K562 (cell line): ENCODE results near the gene RWDD1. TPM values are rescaled to one million over a fixed set of nuclear protein-coding genes. Genes with fewer than 3 reads are reported as not detected.

Experiments used
- ARID2 ChIP-seq: fragments of 450-650 bp; IDR thresholded peaks from 2 replicates; pipeline ENCODE4 v1.6.1; 2017; ENCODE audit warnings: antibody characterized with exemption, mild to moderate bottlenecking
- ARNT ChIP-seq, 2 experiments: fragments of 450-650 bp; IDR thresholded peaks; 2 replicates each; pipeline ENCODE4 v1.6.1; 2016; ENCODE audit warnings: mild to moderate bottlenecking in 1 of 2
- NFIX ChIP-seq: fragments of 250-450 bp; sonication (Bioruptor Pico); IDR thresholded peaks from 2 replicates; pipeline ENCODE4 v1.4.0; 2020; ENCODE audit warnings: low read depth, mild to moderate bottlenecking, moderate library complexity
- PBX2 ChIP-seq, 2 experiments: IDR thresholded peaks in 1 of 2; conservative IDR thresholded peaks in 1 of 2; 2 replicates each; pipeline ENCODE4 v1.6.1; 2016; ENCODE audit warnings: low read depth in 2 of 2, mild to moderate bottlenecking in 1 of 2, missing compliant biosample characterization in 1 of 2, missing genetic modification characterization in 1 of 2, moderate library complexity in 1 of 2
- RAD21 ChIP-seq, 2 experiments: fragments of 250-450 bp in 1 of 2; fragments of 450-650 bp in 1 of 2; sonication (Bioruptor Pico) in 1 of 2; formaldehyde crosslinking in 1 of 2; IDR thresholded peaks in 1 of 2; conservative IDR thresholded peaks in 1 of 2; 2 replicates each; pipeline versions ENCODE4 v1.4.0 to v1.8.0; 2020 to 2022; ENCODE audit warnings: mild to moderate bottlenecking in 2 of 2, moderate library complexity in 1 of 2
- RCOR1 ChIP-seq, 2 experiments: IDR thresholded peaks; 2 replicates each; pipeline ENCODE4 v1.6.1; 2012; ENCODE audit warnings: low read depth in 2 of 2, low read length in 2 of 2, borderline replicate concordance in 1 of 2, improper control_type of control experiment in 1 of 2
- SMC3 ChIP-seq: conservative IDR thresholded peaks from 2 replicates; pipeline ENCODE4 v1.6.1; 2011; ENCODE audit warnings: low read depth, low read length, improper control_type of control experiment; ENCODE audit not compliant: insufficient read depth
- STAT5B ChIP-seq: fragments of 250-450 bp; sonication (Bioruptor Pico); IDR thresholded peaks from 2 replicates; pipeline ENCODE4 v1.8.0; 2021; ENCODE audit warnings: mild to moderate bottlenecking, inconsistent platforms
- THRA ChIP-seq: fragments of 450-650 bp; IDR thresholded peaks from 2 replicates; pipeline ENCODE4 v1.6.1; 2017; ENCODE audit warnings: mild to moderate bottlenecking, moderate library complexity
- XRCC3 ChIP-seq: fragments of 450-650 bp; IDR thresholded peaks from 2 replicates; pipeline ENCODE4 v1.6.1; 2017; ENCODE audit warnings: mild to moderate bottlenecking, moderate library complexity
- XRCC4 ChIP-seq: IDR thresholded peaks from one replicate; pipeline ENCODE4 v1.6.1; 2011; ENCODE audit not compliant: insufficient read depth, insufficient read length; ENCODE audit errors: extremely low read depth
- ZNF121 ChIP-seq: sonication (generic); formaldehyde crosslinking; conservative IDR thresholded peaks from 2 replicates; pipeline ENCODE4 v1.8.0; 2022; ENCODE audit warnings: missing genetic modification reagents
- ZNF146 ChIP-seq: IDR thresholded peaks from one replicate; pipeline ENCODE4 v1.6.1; 2018; ENCODE audit warnings: missing compliant biosample characterization; ENCODE audit not compliant: unreplicated experiment
- ZNF197 ChIP-seq: fragments of 200-800 bp; sonication (Bioruptor generic); IDR thresholded peaks from 2 replicates; pipeline ENCODE4 v1.6.1; 2016; ENCODE audit warnings: low read depth, missing genetic modification characterization, missing compliant biosample characterization
- ZNF431 ChIP-seq: sonication (generic); formaldehyde crosslinking; IDR thresholded peaks from 2 replicates; pipeline ENCODE4 v1.8.0; 2022; ENCODE audit warnings: mild to moderate bottlenecking, missing genetic modification reagents
- ZNF586 ChIP-seq: fragments of 450-650 bp; formaldehyde crosslinking; conservative IDR thresholded peaks from 2 replicates; pipeline ENCODE4 v1.4.0; 2020; ENCODE audit warnings: mild to moderate bottlenecking, moderate library complexity
- polyA plus RNA-seq, 8 experiments: library from polyadenylated mRNA; depleted of rRNA in 4 of 8; stranded (reverse) in 5 of 8; unstranded in 3 of 8; fragments of >200 nt; fragmentation: Nextera tagmentation in 2 of 8; fragmentation: Illumina TruSeq in 1 of 8; extraction: Ambion mirVana in 2 of 8; extraction: Trizol in 1 of 8; gene quantifications; 2 replicates each; pipeline versions ENCODE4 v1.2.1 to v1.2.3, GENCODE V29; 2011 to 2014; ENCODE audit warnings: inconsistent platforms in 1 of 8, missing spikeins in 1 of 8
- total RNA-seq, 7 experiments: library from RNA; depleted of rRNA in 6 of 7; stranded (reverse); fragments of >200 nt in 6 of 7; fragmentation: Illumina TruSeq in 2 of 7; extraction: Trizol in 2 of 7; gene quantifications; 2 replicates each; pipeline versions ENCODE4 v1.2.1 to v1.2.3, GENCODE V29; 2011 to 2021; ENCODE audit warnings: low replicate concordance in 1 of 7
- TF ChIP-seq, protein P1 (sequence below): fragments of 450-650 bp; IDR thresholded peaks from 2 replicates; pipeline ENCODE4 v1.6.1; 2016; ENCODE audit warnings: antibody characterized with exemption
- TF ChIP-seq, protein P2 (sequence below): fragments of 250-450 bp; sonication (Bioruptor Pico); IDR thresholded peaks from 2 replicates; pipeline ENCODE4 v1.8.0; 2021; ENCODE audit warnings: mild to moderate bottlenecking, moderate library complexity

Gene RWDD1
- total and polyA plus RNA-seq, 9 of the 15 experiments (the other 6 are each of a cell fraction or from before 2014, with no cell fraction given), result 31.9 to 89.8 (median 48.7) TPM

GRCh38 chr6:116531675-116532570 lies 39.4 kb upstream of the RWDD1 start (continued):
- TF ChIP-seq ZNF586 (CRISPR knock-in tag), result no peak
- no peak for TF ChIP-seq ARID2
- peak; percentile 57 for TF ChIP-seq ZNF121
- TF ChIP-seq THRA, result no peak
- TF ChIP-seq PBX2 (CRISPR knock-in tag; IDR thresholded peaks at IDR 0.05; ENCODE audit: low read depth), result no peak
- TF ChIP-seq PBX2 (tag; conservative IDR thresholded peaks at IDR 0.05; ENCODE audit: low read depth), result no peak
- no peak for TF ChIP-seq STAT5B
- TF ChIP-seq XRCC3, result no peak
- TF ChIP-seq ZNF431 (CRISPR knock-in tag), result no peak
- peak in 1 of 2 experiments; percentile 18; a peak in 1 of 4 replicates for TF ChIP-seq RCOR1 (IDR thresholded peaks at IDR 0.05; ENCODE audit: borderline replicate concordance in 1 of 2, low read depth in 2 of 2, low read length in 2 of 2)
- no peak for TF ChIP-seq ZNF146
- TF ChIP-seq NFIX (CRISPR knock-in tag), result no peak
- TF ChIP-seq SMC3, result peak; percentile 54; the same call in 1 of the 2 replicates
- TF ChIP-seq RAD21 (CRISPR knock-in tag; conservative IDR thresholded peaks at IDR 0.05 in 1 of 2, IDR thresholded peaks at IDR 0.05 in 1 of 2), result peak; percentile 64 to 88
- no peak for TF ChIP-seq XRCC4
- peak in 1 of 2 experiments; percentile 60; a peak in 1 of 4 replicates for TF ChIP-seq ARNT (IDR thresholded peaks at IDR 0.05)
- TF ChIP-seq, protein P1, sequence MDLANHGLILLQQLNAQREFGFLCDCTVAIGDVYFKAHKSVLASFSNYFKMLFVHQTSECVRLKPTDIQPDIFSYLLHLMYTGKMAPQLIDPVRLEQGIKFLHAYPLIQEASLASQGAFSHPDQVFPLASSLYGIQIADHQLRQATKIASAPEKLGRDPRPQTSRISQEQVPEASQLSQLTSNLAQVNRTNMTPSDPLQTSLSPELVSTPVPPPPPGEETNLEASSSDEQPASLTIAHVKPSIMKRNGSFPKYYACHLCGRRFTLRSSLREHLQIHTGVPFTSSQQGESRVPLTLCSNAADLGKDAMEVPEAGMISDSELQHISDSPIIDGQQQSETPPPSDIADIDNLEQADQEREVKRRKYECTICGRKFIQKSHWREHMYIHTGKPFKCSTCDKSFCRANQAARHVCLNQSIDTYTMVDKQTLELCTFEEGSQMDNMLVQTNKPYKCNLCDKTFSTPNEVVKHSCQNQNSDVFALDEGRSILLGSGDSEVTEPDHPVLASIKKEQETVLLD, result no peak
- TF ChIP-seq, protein P2, sequence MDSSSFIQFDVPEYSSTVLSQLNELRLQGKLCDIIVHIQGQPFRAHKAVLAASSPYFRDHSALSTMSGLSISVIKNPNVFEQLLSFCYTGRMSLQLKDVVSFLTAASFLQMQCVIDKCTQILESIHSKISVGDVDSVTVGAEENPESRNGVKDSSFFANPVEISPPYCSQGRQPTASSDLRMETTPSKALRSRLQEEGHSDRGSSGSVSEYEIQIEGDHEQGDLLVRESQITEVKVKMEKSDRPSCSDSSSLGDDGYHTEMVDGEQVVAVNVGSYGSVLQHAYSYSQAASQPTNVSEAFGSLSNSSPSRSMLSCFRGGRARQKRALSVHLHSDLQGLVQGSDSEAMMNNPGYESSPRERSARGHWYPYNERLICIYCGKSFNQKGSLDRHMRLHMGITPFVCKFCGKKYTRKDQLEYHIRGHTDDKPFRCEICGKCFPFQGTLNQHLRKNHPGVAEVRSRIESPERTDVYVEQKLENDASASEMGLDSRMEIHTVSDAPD (CRISPR knock-in tag), result no peak
- no peak for TF ChIP-seq ZNF197 (CRISPR knock-in tag)
